ENCODE results near the gene IQCC.

Gene IQCC

GRCh38 chr1:32240140-32240951, 34.9 kb downstream of the IQCC start:
- no peak for TF ChIP-seq CTCF (IDR thresholded peaks at IDR 0.05; ENCODE audit: low read depth, low read length, missing control alignments)
- no peak for DNase-seq (ENCODE audit: low read depth)
- peak overlapping the region; percentile 60 for H3K4me3 ChIP-seq (ENCODE audit: low read depth, low read length)

- H3K4me3 ChIP-seq (ENCODE audit: low read depth, low read length), result peak overlapping the region; percentile 60
- DNase-seq (ENCODE audit: low read depth), result no peak
Observed at GRCh38 chr1:32241001-32241763, 35.7 kb downstream of the IQCC start.

GRCh38 chr1:32242341-32242851, 36.9 kb downstream of the IQCC start:
- no peak for TF ChIP-seq CTCF (IDR thresholded peaks at IDR 0.05; ENCODE audit: low read depth, low read length, missing control alignments)
- no peak for DNase-seq (ENCODE audit: low read depth)
- H3K4me3 ChIP-seq (ENCODE audit: low read depth, low read length), result no peak overlapping the region

More at GRCh38 chr1:32241001-32241763, 35.7 kb downstream of the IQCC start:
- TF ChIP-seq CTCF (IDR thresholded peaks at IDR 0.05; ENCODE audit: low read depth, low read length, missing control alignments), result no peak

- no peak for DNase-seq (ENCODE audit: low read depth)
- no peak within 1 kb of the TSS for H3K4me3 ChIP-seq (ENCODE audit: low read depth, low read length)
- no peak for TF ChIP-seq CTCF (IDR thresholded peaks at IDR 0.05; ENCODE audit: low read depth, low read length, missing control alignments)
Observed at GRCh38 chr1:32246888-32247273, 41.4 kb downstream of the IQCC start, which contains the start of gene FAM167B. TSS of gene FAM167B (plus strand) at chr1:32247222. CDS start at chr1:32247422, 200 bp downstream.

- no peak for TF ChIP-seq CTCF (IDR thresholded peaks at IDR 0.05; ENCODE audit: low read depth, low read length, missing control alignments)
- H3K4me3 ChIP-seq (ENCODE audit: low read depth, low read length), result no peak overlapping the region
- no peak for DNase-seq (ENCODE audit: low read depth)
Observed at GRCh38 chr1:32247452-32247851, 42.0 kb downstream of the IQCC start.

GRCh38 chr1:32247983-32248889, 42.8 kb downstream of the IQCC start:
- TF ChIP-seq CTCF (IDR thresholded peaks at IDR 0.05; ENCODE audit: low read depth, low read length, missing control alignments), result peak; percentile 98
- DNase-seq (ENCODE audit: low read depth), result no peak
- H3K4me3 ChIP-seq (ENCODE audit: low read depth, low read length), result no peak overlapping the region
